ENCODE data around the gene CASZ1. TPM values are rescaled to one million over a fixed set of nuclear protein-coding genes. Genes with fewer than 3 reads are reported as not detected.

The CASZ1 gene
- total and polyA plus RNA-seq, 10 donors: 0.73 to 14.5 (median 9.1) TPM

GRCh38 chr1:10839188-10839770 lies 42.8 kb upstream of the CASZ1 start:
- no peak overlapping the region for H3K4me3 ChIP-seq
- H3K4me1 ChIP-seq: peaks cover 0 to 8% (median 3%) of the 10 kb centered on the region in 6 donors
- no peak for DNase-seq
- 57 to 74% (median 67%) methylated on average over 6 to 9 of the region's 9 CpGs for WGBS, 5 donors
- H3K27me3 ChIP-seq (replicated peaks in 1 of 7): peaks cover 0 to 73% (median 42%) of the 10 kb centered on the region in 7 donors
- peaks cover 0 to 18% (median 12%) of the 10 kb centered on the region in 8 donors for H3K9me3 ChIP-seq
- TF ChIP-seq CTCF (IDR thresholded peaks at IDR 0.05 in 8 of 11, conservative IDR thresholded peaks at IDR 0.05 in 3 of 11) (no peak), POLR2A (IDR thresholded peaks at IDR 0.05) (no peak), POLR2AphosphoS5 (IDR thresholded peaks at IDR 0.05) (no peak)
- intact Hi-C loops (cut with DNase I; ENCODE audit: low total_unique reads): no loop called here
- H3K27ac ChIP-seq: no peak overlapping the region
- H3K36me3 ChIP-seq: no peaks in the 10 kb centered on the region

- 50 to 63% (median 59%) methylated on average over 9 to 11 of the region's 11 CpGs for WGBS, 5 donors
- intact Hi-C loops (cut with DNase I; ENCODE audit: low total_unique reads): no loop called here
- TF ChIP-seq POLR2A (IDR thresholded peaks at IDR 0.05) (no peak), POLR2AphosphoS5 (IDR thresholded peaks at IDR 0.05) (no peak), CTCF (IDR thresholded peaks at IDR 0.05 in 8 of 11, conservative IDR thresholded peaks at IDR 0.05 in 3 of 11) (no peak)
These were observed 42.1 kb upstream of the CASZ1 start for GRCh38 chr1:10838541-10838940.

GRCh38 chr1:10836726-10837125 lies 40.3 kb upstream of the CASZ1 start:
- Histone ChIP-seq H3K27me3 (replicated peaks in 1 of 7) (peaks cover 0 to 63% (median 42%) of the 10 kb centered on the region in 7 donors), H3K36me3 (no peaks in the 10 kb centered on the region), H3K9me3 (no peaks in the 10 kb centered on the region), H3K4me1 (peaks cover 0 to 8% (median 3%) of the 10 kb centered on the region in 6 donors), H3K27ac (no peak overlapping the region), H3K4me3 (no peak overlapping the region)
- DNase-seq: no peak
- no peak for TF ChIP-seq CTCF (IDR thresholded peaks at IDR 0.05 in 8 of 11, conservative IDR thresholded peaks at IDR 0.05 in 3 of 11)
- 87 to 91% (median 88%) methylated on average over 9 to 11 of the region's 11 CpGs for WGBS, 5 donors
- intact Hi-C loops (cut with DNase I; ENCODE audit: low total_unique reads): no loop called here

More at GRCh38 chr1:10838541-10838940, 42.1 kb upstream of the CASZ1 start:
- Histone ChIP-seq H3K4me3 (no peak overlapping the region), H3K9me3 (peaks cover 0 to 10% (median 4%) of the 10 kb centered on the region in 8 donors), H3K4me1 (peaks cover 0 to 8% (median 3%) of the 10 kb centered on the region in 6 donors), H3K36me3 (no peaks in the 10 kb centered on the region), H3K27me3 (replicated peaks in 1 of 7) (peaks cover 0 to 75% (median 42%) of the 10 kb centered on the region in 7 donors), H3K27ac (no peak overlapping the region)
- DNase-seq: no peak

GRCh38 chr1:10835822-10836421 lies 39.5 kb upstream of the CASZ1 start:
- no peaks in the 10 kb centered on the region for H3K9me3 ChIP-seq
- 17 to 24% (median 18%) methylated on average over 23 to 31 of the region's 31 CpGs for WGBS, 5 donors
- DNase-seq: no peak
- TF ChIP-seq POLR2AphosphoS5 (IDR thresholded peaks at IDR 0.05) (no peak), POLR2A (IDR thresholded peaks at IDR 0.05) (no peak), CTCF (IDR thresholded peaks at IDR 0.05 in 8 of 11, conservative IDR thresholded peaks at IDR 0.05 in 3 of 11) (no peak)
- H3K27ac ChIP-seq: no peak overlapping the region
- peaks cover 0 to 8% (median 3%) of the 10 kb centered on the region in 6 donors for H3K4me1 ChIP-seq
- H3K36me3 ChIP-seq: no peaks in the 10 kb centered on the region
- intact Hi-C loops (cut with DNase I; ENCODE audit: low total_unique reads): no loop called here
- no peak overlapping the region for H3K4me3 ChIP-seq
- H3K27me3 ChIP-seq (replicated peaks in 1 of 7): peaks cover 0 to 68% (median 42%) of the 10 kb centered on the region in 7 donors

Data from spleen (tissue), 11 donors.